ENCODE results near the gene WIZ.

The WIZ gene

GRCh38 chr19:15424692-15425272, 25.0 kb downstream of the WIZ start:
- no peak for DNase-seq (ENCODE audit: low spot score)
- TF ChIP-seq, protein P1, sequence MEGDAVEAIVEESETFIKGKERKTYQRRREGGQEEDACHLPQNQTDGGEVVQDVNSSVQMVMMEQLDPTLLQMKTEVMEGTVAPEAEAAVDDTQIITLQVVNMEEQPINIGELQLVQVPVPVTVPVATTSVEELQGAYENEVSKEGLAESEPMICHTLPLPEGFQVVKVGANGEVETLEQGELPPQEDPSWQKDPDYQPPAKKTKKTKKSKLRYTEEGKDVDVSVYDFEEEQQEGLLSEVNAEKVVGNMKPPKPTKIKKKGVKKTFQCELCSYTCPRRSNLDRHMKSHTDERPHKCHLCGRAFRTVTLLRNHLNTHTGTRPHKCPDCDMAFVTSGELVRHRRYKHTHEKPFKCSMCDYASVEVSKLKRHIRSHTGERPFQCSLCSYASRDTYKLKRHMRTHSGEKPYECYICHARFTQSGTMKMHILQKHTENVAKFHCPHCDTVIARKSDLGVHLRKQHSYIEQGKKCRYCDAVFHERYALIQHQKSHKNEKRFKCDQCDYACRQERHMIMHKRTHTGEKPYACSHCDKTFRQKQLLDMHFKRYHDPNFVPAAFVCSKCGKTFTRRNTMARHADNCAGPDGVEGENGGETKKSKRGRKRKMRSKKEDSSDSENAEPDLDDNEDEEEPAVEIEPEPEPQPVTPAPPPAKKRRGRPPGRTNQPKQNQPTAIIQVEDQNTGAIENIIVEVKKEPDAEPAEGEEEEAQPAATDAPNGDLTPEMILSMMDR (IDR thresholded peaks at IDR 0.05; ENCODE audit: extremely low read depth, missing control alignments) = no peak

GRCh38 chr19:15424121-15424520, 25.6 kb downstream of the WIZ start:
- DNase-seq (ENCODE audit: low spot score) = no peak
- TF ChIP-seq, protein P1 (IDR thresholded peaks at IDR 0.05; ENCODE audit: extremely low read depth, missing control alignments) = no peak

GRCh38 chr19:15423130-15423529, 26.6 kb downstream of the WIZ start:
- no peak for DNase-seq (ENCODE audit: low spot score)
- TF ChIP-seq, protein P1 (IDR thresholded peaks at IDR 0.05; ENCODE audit: extremely low read depth, missing control alignments) = no peak

DNA sequence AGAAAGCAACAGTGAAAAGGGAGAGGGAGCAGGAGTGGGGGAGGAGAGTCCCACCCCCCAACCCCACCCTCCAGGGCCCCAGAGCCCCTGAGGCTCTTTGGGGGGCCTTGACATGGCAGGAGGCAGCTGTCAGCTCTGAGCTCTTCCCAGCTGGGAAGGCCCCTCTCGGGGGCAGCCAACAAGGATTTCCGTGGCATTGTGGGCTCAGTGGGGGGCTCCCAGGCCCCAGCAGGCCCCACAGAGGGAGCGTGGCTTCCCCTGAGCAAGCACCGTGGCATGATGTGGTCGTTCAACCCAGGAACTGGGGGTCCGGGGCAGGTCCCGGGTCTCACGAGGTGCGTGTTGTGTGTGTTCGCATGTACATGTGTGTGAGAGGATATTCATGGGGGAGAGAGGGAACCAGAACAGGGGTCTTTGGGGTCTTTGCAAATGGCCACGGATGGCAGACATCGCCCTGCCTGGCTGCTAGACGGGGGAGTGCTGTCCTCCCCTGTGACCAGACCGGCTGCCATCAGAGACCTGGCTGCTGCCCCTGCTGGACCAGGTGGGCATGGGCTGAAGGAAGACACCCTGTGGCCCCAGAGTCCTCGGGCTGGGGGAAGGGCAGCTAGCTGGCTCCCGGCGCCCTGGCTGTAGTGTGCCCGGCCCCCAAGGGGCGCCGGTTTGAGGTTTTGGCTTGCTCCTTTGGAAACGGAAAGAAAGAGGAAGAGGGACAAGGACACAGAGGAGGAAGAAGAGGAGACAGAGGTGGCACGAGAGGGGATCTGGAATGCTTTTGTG, 27.3 kb downstream of the WIZ start:
- TF ChIP-seq, protein P1 (IDR thresholded peaks at IDR 0.05; ENCODE audit: extremely low read depth, missing control alignments) = no peak

GRCh38 chr19:15421721-15422260, 28.0 kb downstream of the WIZ start:
- TF ChIP-seq, protein P1 (IDR thresholded peaks at IDR 0.05; ENCODE audit: extremely low read depth, missing control alignments) = no peak
- no peak for DNase-seq (ENCODE audit: low spot score)

More for the DNA sequence above, 27.3 kb downstream of the WIZ start:
- no peak for DNase-seq (ENCODE audit: low spot score)

GRCh38 chr19:15421136-15421695, 28.5 kb downstream of the WIZ start:
- TF ChIP-seq, protein P1 (IDR thresholded peaks at IDR 0.05; ENCODE audit: extremely low read depth, missing control alignments) = no peak
- DNase-seq (ENCODE audit: low spot score) = no peak
